NCI-H128 (cell line): ENCODE measurements around the gene PXDC1.

Source experiments
- DNase-seq: peaks from one replicate; lab custom pipeline; 2025; ENCODE audit not compliant: unreplicated experiment; lab: John Stamatoyannopoulos, UW

PXDC1 gene

GRCh38 chr6:3715285-3715684 lies 36.2 kb downstream of the PXDC1 start:
- no peak for DNase-seq

GRCh38 chr6:3714768-3715167 lies 36.7 kb downstream of the PXDC1 start:
- DNase-seq = no peak

GRCh38 chr6:3714111-3714510 lies 37.4 kb downstream of the PXDC1 start:
- no peak for DNase-seq

GRCh38 chr6:3712827-3713665 lies 38.5 kb downstream of the PXDC1 start:
- DNase-seq = no peak

GRCh38 chr6:3711776-3712175 lies 39.7 kb downstream of the PXDC1 start:
- DNase-seq = no peak

- no peak for DNase-seq
Observed at GRCh38 chr6:3710403-3710802, 41.1 kb downstream of the PXDC1 start.

- DNase-seq = no peak
Observed at GRCh38 chr6:3708540-3708939, 43.0 kb downstream of the PXDC1 start.

GRCh38 chr6:3707751-3708412 lies 43.6 kb downstream of the PXDC1 start:
- no peak for DNase-seq

GRCh38 chr6:3707024-3707423 lies 44.5 kb downstream of the PXDC1 start:
- DNase-seq = no peak

- DNase-seq = no peak
Observed at GRCh38 chr6:3706547-3706946, 45.0 kb downstream of the PXDC1 start.

GRCh38 chr6:3701631-3702030 lies 49.9 kb downstream of the PXDC1 start:
- DNase-seq = no peak

- no peak for DNase-seq
Observed at GRCh38 chr6:3699231-3699630, 52.3 kb downstream of the PXDC1 start.

GRCh38 chr6:3698021-3698420 lies 53.5 kb downstream of the PXDC1 start:
- DNase-seq = no peak

- DNase-seq = no peak
Observed at GRCh38 chr6:3697609-3698008, 53.9 kb downstream of the PXDC1 start.

- DNase-seq = no peak
Observed at GRCh38 chr6:3696525-3697088, 54.9 kb downstream of the PXDC1 start.

- no peak for DNase-seq
Observed at GRCh38 chr6:3695065-3695817, 56.3 kb downstream of the PXDC1 start.

- DNase-seq = no peak
Observed at GRCh38 chr6:3693831-3694230, 57.7 kb downstream of the PXDC1 start.

GRCh38 chr6:3690506-3690905 lies 61.0 kb downstream of the PXDC1 start:
- DNase-seq = no peak

GRCh38 chr6:3687847-3688246 lies 63.7 kb downstream of the PXDC1 start:
- no peak for DNase-seq

GRCh38 chr6:3683331-3683730 lies 68.2 kb downstream of the PXDC1 start:
- no peak for DNase-seq

GRCh38 chr6:3678946-3679345 lies 72.6 kb downstream of the PXDC1 start:
- DNase-seq = no peak
